HCT116 (cell line): ENCODE data around the gene ONECUT3. TPM values are rescaled to one million over a fixed set of nuclear protein-coding genes. Genes with fewer than 3 reads are reported as not detected.

ENCODE experiments used
- ATAC-seq: fragments of 200-7000 bp; cut with Tn5 transposase; 2 replicates; pipeline ENCODE4 v1.9.1; 2020; ENCODE audit warnings: mild to moderate bottlenecking, moderate library complexity
- BruUV-seq: library from RNA; stranded (reverse); fragments of 400-500 nt; replicated peaks from 2 replicates; lab custom pipeline; 2021; lab: Mats Ljungman, UMichigan
- CTCF ChIA-PET: fragments of 300-600 bp; sonication (Branson Sonifier 250); formaldehyde crosslinking; loops from one replicate; lab custom pipeline; 2021; ENCODE audit warnings: antibody characterized with exemption; lab: Charles Lee
- POLR2A ChIA-PET: fragments of 300-600, 350-600 bp; sonication (Branson Sonifier 250); formaldehyde crosslinking; loops from one replicate; lab custom pipeline; 2021; ENCODE audit warnings: antibody characterized with exemption; lab: Charles Lee
- RAD21 ChIA-PET, 2 experiments: fragments of 300-600 bp; sonication (Branson Sonifier 250); formaldehyde crosslinking; loops; one replicate each; lab custom pipeline; 2023; ENCODE audit warnings: low total read pairs in 2 of 2; ENCODE audit not compliant: uncharacterized antibody in 2 of 2, unreplicated experiment in 2 of 2, low non-redundant PET in 1 of 2; lab: Charles Lee
- DNase-seq: peaks from one replicate; pipeline ENCODE4 v3.0.0-alpha.2; 2010; ENCODE audit warnings: low read depth, low spot score
- H2AFZ ChIP-seq: fragments of 200-600 bp; shearing (Covaris generic), sonication (generic); 2 replicates; pipeline ENCODE4 v1.6.1; 2017; ENCODE audit warnings: low read depth, mixed run types, mixed read lengths, antibody characterized with exemption, low read length; ENCODE audit not compliant: poor library complexity, severe bottlenecking
- H3K27ac ChIP-seq: 2 replicates; pipeline ENCODE4 v1.5.1; 2012; ENCODE audit warnings: low read depth, low read length
- H3K27me3 ChIP-seq: fragments of 200-600 bp; sonication (generic); 2 replicates; pipeline ENCODE4 v1.6.1; 2016; ENCODE audit warnings: mixed run types, low read length, mixed read lengths; ENCODE audit not compliant: insufficient read depth
- H3K36me3 ChIP-seq, 2 experiments: fragments of 200-500 bp in 1 of 2; fragments of 200-600 bp in 1 of 2; sonication (Bioruptor generic) in 1 of 2; sonication (generic) in 1 of 2; 2 replicates each; pipeline versions ENCODE4 v1.5.1 to v1.6.1; 2014 to 2016; ENCODE audit warnings: low read length in 2 of 2, inconsistent platforms in 1 of 2, mixed read lengths in 1 of 2, mixed run types in 1 of 2; ENCODE audit not compliant: insufficient read depth in 2 of 2, control insufficient read depth in 1 of 2
- H3K4me1 ChIP-seq, 2 experiments: fragments of 200-600 bp in 1 of 2; sonication (generic) in 1 of 2; 2 replicates each; pipeline versions ENCODE4 v1.5.1 to v1.6.1; 2012 to 2017; ENCODE audit warnings: low read length in 2 of 2, inconsistent platforms in 1 of 2, mild to moderate bottlenecking in 1 of 2, mixed read lengths in 1 of 2, mixed run types in 1 of 2, moderate library complexity in 1 of 2; ENCODE audit not compliant: insufficient read depth in 2 of 2, control insufficient read depth in 1 of 2
- H3K4me2 ChIP-seq: fragments of 200-600 bp; sonication (generic); 2 replicates; pipeline ENCODE4 v1.6.1; 2017; ENCODE audit warnings: mixed run types, low read length, mixed read lengths
- H3K4me3 ChIP-seq, 2 experiments: fragments of 200-600 bp in 1 of 2; sonication (generic) in 1 of 2; replicated peaks in 1 of 2; 2 replicates each; pipeline ENCODE4 v1.5.1; 2011 to 2016; ENCODE audit warnings: low read length in 2 of 2, control low read depth in 1 of 2, low read depth in 1 of 2, mild to moderate bottlenecking in 1 of 2, mixed read lengths in 1 of 2, mixed run types in 1 of 2
- H3K79me2 ChIP-seq: fragments of 200-600 bp; sonication (generic); 2 replicates; pipeline ENCODE4 v1.6.1; 2017; ENCODE audit warnings: mild to moderate bottlenecking, mixed run types, low read length, moderate library complexity, mixed read lengths; ENCODE audit not compliant: insufficient read depth
- H3K9ac ChIP-seq: fragments of 200-600 bp; sonication (generic); 2 replicates; pipeline ENCODE4 v1.6.1; 2016; ENCODE audit warnings: low read length, mixed read lengths
- H3K9me2 ChIP-seq: fragments of 200-600 bp; sonication (generic), shearing (Covaris generic); 2 replicates; pipeline ENCODE4 v1.6.1; 2017; ENCODE audit warnings: mixed run types, mild to moderate bottlenecking, moderate library complexity; ENCODE audit not compliant: insufficient read depth
- H3K9me3 ChIP-seq, 2 experiments: fragments of 200-500 bp in 1 of 2; fragments of 200-600 bp in 1 of 2; sonication (Bioruptor generic) in 1 of 2; sonication (generic) in 1 of 2; 2 replicates each; pipeline ENCODE4 v1.6.1; 2014 to 2017; ENCODE audit warnings: low read length in 2 of 2, mixed read lengths in 2 of 2, inconsistent platforms in 1 of 2, low read depth in 1 of 2, mild to moderate bottlenecking in 1 of 2, mixed run types in 1 of 2, moderate library complexity in 1 of 2; ENCODE audit not compliant: control insufficient read depth in 1 of 2, insufficient read depth in 1 of 2
- H4K20me1 ChIP-seq: fragments of 200-600 bp; sonication (generic), shearing (Covaris generic); 2 replicates; pipeline ENCODE4 v1.6.1; 2017; ENCODE audit warnings: mixed run types, mild to moderate bottlenecking, moderate library complexity; ENCODE audit not compliant: insufficient read depth
- ELF1 ChIP-seq: IDR thresholded peaks from 2 replicates; pipeline ENCODE4 v1.6.1; 2012; ENCODE audit warnings: low read depth, borderline replicate concordance
- POLR2A ChIP-seq: IDR thresholded peaks from 2 replicates; pipeline ENCODE4 v1.7.0; 2011; ENCODE audit warnings: borderline replicate concordance; ENCODE audit not compliant: insufficient read depth, insufficient read length; ENCODE audit errors: extremely low read depth
- POLR2AphosphoS5 ChIP-seq: IDR thresholded peaks from 2 replicates; pipeline ENCODE4 v1.6.1; 2011; ENCODE audit warnings: mild to moderate bottlenecking, low read depth, low read length, moderate library complexity
- RAD21 ChIP-seq: IDR thresholded peaks from 2 replicates; pipeline ENCODE4 v1.6.1; 2012; ENCODE audit warnings: low read depth, mild to moderate bottlenecking
- REST ChIP-seq: IDR thresholded peaks from 2 replicates; pipeline ENCODE4 v1.6.1; 2012; ENCODE audit warnings: low read depth
- SIN3A ChIP-seq: IDR thresholded peaks from 2 replicates; pipeline ENCODE4 v1.6.1; 2012; ENCODE audit warnings: low read depth
- YY1 ChIP-seq: IDR thresholded peaks from 2 replicates; pipeline ENCODE4 v1.6.1; 2011; ENCODE audit warnings: low read length, low read depth, moderate library complexity, mild to moderate bottlenecking; ENCODE audit not compliant: insufficient replicate concordance; ENCODE audit errors: extremely low read depth
- ZFX ChIP-seq: fragments of 450-650 bp; IDR thresholded peaks from 2 replicates; pipeline ENCODE4 v1.6.1; 2017
- intact Hi-C: fragments of 100-400 bp; cut with micrococcal nuclease; formaldehyde crosslinking; loops from 2 replicates; pipeline ENCODE4 v1.10.0; 2022
- total RNA-seq: library from RNA; stranded (reverse); gene quantifications from one replicate; pipeline ENCODE4 v1.2.1, GENCODE V29; 2021; ENCODE audit not compliant: unreplicated experiment

The ONECUT3 gene
- total RNA-seq, 1 experiment from 2014 or later, result 22.1 TPM

DNA sequence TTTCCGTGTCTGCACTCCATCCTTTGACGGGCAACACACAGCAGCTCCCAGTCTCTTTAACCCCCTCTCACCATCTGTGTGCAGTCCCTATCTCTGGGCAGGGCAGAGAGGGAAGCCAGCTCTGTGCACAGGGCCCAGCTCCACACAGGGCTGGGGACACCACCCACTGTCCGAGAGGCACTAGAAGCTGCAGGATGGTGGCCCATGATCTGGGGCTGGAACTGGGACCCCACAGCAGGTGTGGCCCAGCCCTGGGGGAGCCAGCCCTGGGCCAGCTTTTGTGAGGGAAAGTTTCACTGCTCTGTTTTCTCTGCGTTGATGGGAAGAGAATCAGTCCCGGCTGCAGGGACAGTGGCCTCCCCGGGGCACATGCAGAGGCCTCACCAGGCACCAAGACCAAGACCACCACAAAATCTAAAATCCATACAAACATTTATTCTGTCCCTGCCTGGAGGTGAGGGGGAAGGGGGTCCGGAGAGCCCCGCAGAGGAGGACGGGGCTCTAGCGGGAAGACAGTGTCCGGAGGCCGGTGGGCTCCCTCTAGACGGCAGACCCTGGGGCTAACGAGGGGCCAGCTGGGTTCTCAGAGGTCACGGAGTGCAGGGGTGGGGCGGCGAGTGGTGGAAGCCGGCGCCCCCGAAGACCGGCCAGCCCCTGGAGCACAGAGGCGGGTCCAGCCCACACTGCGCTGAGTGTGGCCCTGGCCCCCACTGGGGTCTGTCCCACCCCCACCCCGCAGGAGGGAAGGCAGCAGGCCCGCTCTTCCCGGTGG, 61.7 kb downstream of the ONECUT3 start (continued):
- TF ChIP-seq REST (no peak), POLR2A (no peak), YY1 (no peak), ZFX (no peak)

GRCh38 chr19:1815605-1816529, 62.6 kb downstream of the ONECUT3 start:
- no peaks in the 10 kb centered on the region for H4K20me1 ChIP-seq
- no peak overlapping the region for H3K27ac ChIP-seq
- peaks cover 12 to 22% of the 10 kb centered on the region in 2 experiments for H3K36me3 ChIP-seq
- POLR2A ChIA-PET, result no interaction called here
- no peaks in the 10 kb centered on the region for H3K27me3 ChIP-seq
- no peaks in the 10 kb centered on the region for H3K79me2 ChIP-seq
- TF ChIP-seq ELF1 (no peak), RAD21 (no peak), SIN3A (no peak), POLR2AphosphoS5 (no peak), YY1 (no peak), REST (no peak)
- no peak overlapping the region for H3K4me3 ChIP-seq
- H3K4me1 ChIP-seq, result peaks cover 14 to 28% of the 10 kb centered on the region in 2 experiments
- H3K9me3 ChIP-seq, result no peaks in the 10 kb centered on the region
- no peak overlapping the region for H2AFZ ChIP-seq
- no TSS peak for BruUV-seq
- no peak overlapping the region for H3K9ac ChIP-seq
- CTCF ChIA-PET, result no interaction called here
- ATAC-seq, result no peak
- no peaks in the 10 kb centered on the region for H3K9me2 ChIP-seq
- RAD21 ChIA-PET, result no interaction called here
- no peak overlapping the region for H3K4me2 ChIP-seq
- intact Hi-C loops, result loop anchor here (10.0 kb wide), 1 partner anchor 211 kb away; the partner anchor contains the start of gene UQCR11
- no peak for DNase-seq
